NOMO-1 (cell line): ENCODE results near the gene XPO5.

Source experiments
- DNase-seq, 2 experiments: peaks; one replicate each; lab custom pipeline; 2025; ENCODE audit not compliant: unreplicated experiment in 2 of 2; lab: John Stamatoyannopoulos, UW

The XPO5 gene

DNA sequence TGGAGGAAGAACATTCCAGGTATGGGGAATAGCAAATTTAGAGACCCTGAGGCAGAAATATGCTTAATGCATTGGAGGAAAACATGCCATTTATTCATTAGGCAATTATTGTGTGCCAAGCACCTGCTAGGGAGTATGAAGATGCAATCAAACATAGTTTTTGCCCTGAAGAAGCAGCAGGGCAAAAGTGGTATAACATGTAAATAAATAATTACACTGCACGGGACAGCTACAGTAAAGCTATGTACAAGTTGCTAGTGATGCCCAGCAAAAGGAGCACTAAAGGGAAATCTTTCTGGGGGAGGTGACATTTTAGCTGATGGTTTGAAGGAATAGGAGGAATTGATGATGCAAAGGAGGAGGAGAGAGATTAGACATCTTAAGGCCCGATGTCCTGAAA is 99.1 kb downstream of the XPO5 start:
- DNase-seq = peak in 1 of 2 experiments; percentile 11

DNA sequence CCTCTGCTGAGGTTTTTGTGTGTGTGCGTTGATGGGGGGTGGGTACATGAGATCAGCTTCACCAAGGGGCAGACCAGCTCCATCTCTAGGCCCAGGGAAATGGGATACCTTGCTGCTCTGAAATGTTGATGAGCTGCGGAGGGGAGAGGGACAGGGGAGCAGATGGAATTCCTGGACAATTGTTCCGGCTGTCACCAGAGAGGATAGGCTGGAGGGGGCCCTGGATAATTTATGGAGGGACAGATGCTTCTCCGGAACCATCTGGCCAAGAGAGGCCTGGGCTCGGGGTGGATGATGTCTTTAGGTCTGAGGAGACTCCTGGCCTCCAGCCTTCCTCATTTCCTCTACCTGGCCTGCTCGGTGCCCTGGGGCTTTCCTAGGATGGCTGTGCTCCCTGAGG is 100.3 kb downstream of the XPO5 start:
- DNase-seq = no peak

DNA sequence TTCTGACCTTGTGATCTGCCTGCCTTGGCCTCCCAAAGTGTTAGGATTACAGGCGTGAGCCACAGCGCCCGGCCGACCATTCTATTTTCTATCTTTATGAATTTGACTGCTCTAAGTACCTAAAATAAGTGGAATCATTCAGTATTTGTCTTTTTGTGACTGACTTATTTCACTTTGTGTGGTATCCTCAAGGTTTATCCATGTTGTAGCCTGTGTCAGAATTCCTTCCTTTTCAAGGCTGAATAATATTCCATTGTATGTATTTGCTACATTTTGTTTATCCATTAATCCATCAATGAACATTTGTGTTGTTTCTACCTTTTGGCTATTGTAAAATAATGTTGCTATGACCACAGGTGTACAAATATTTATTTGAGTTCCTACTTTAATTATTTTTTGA is 103.3 kb downstream of the XPO5 start:
- no peak for DNase-seq
